GM18511 (cell line): ENCODE measurements around the gene PIGQ.

Experiments used
- ATAC-seq: cut with Tn5 transposase; IDR thresholded peaks from one replicate; pipeline ENCODE4 v1.9.1; 2021; ENCODE audit warnings: mild to moderate bottlenecking, moderate library complexity; ENCODE audit not compliant: unreplicated experiment

PIGQ gene

GRCh38 chr16:533391-534123, 36.2 kb upstream of the PIGQ start:
- no peak for ATAC-seq

- no peak for ATAC-seq
Measured at GRCh38 chr16:534135-534534, 35.6 kb upstream of the PIGQ start.

- ATAC-seq, result no peak
Measured at GRCh38 chr16:534856-535445, 34.8 kb upstream of the PIGQ start.

GRCh38 chr16:535446-536405, 34.0 kb upstream of the PIGQ start:
- ATAC-seq, result no peak

- ATAC-seq, result no peak
Measured at GRCh38 chr16:536746-537145, 33.0 kb upstream of the PIGQ start.

- ATAC-seq, result no peak
Measured at GRCh38 chr16:537415-538335, 32.1 kb upstream of the PIGQ start.

GRCh38 chr16:539901-540530, 29.8 kb upstream of the PIGQ start:
- ATAC-seq, result no peak

- ATAC-seq, result no peak
Measured at GRCh38 chr16:540645-541340, 29.0 kb upstream of the PIGQ start.

- no peak for ATAC-seq
Measured at GRCh38 chr16:543301-544164, 26.2 kb upstream of the PIGQ start.

- no peak for ATAC-seq
Measured at GRCh38 chr16:544517-544916, 25.3 kb upstream of the PIGQ start.

GRCh38 chr16:546909-547770, 22.6 kb upstream of the PIGQ start:
- ATAC-seq, result no peak

- ATAC-seq, result no peak
Measured at GRCh38 chr16:548586-548985, 21.2 kb upstream of the PIGQ start.

- ATAC-seq, result no peak
Measured at GRCh38 chr16:549544-550263, 20.1 kb upstream of the PIGQ start.

GRCh38 chr16:551210-551609, 18.6 kb upstream of the PIGQ start:
- no peak for ATAC-seq

GRCh38 chr16:552171-552570, 17.6 kb upstream of the PIGQ start:
- ATAC-seq, result no peak

- ATAC-seq, result no peak
Measured at GRCh38 chr16:553601-554296, 16.0 kb upstream of the PIGQ start.

- no peak for ATAC-seq
Measured at GRCh38 chr16:554297-554621, 15.5 kb upstream of the PIGQ start.
